22Rv1 (cell line): ENCODE measurements around the gene GNG7.

Source experiments
- CTCF ChIP-seq: fragments of 450-650 bp; IDR thresholded peaks from 2 replicates; pipeline ENCODE4 v1.5.1; 2017; ENCODE audit warnings: mild to moderate bottlenecking
- ZFX ChIP-seq: fragments of 450-650 bp; IDR thresholded peaks from 2 replicates; pipeline ENCODE4 v1.6.1; 2017; ENCODE audit warnings: antibody characterized with exemption, borderline replicate concordance

GRCh38 chr19:2551864-2552185 is 150.7 kb downstream of the GNG7 start:
- no peak for TF ChIP-seq CTCF
- no peak for TF ChIP-seq ZFX
